NCI-H2171 (cell line): ENCODE measurements around the gene PCSK9.

Source experiments
- DNase-seq: peaks from one replicate; lab custom pipeline; 2025; lab: John Stamatoyannopoulos, UW

PCSK9 gene

DNA sequence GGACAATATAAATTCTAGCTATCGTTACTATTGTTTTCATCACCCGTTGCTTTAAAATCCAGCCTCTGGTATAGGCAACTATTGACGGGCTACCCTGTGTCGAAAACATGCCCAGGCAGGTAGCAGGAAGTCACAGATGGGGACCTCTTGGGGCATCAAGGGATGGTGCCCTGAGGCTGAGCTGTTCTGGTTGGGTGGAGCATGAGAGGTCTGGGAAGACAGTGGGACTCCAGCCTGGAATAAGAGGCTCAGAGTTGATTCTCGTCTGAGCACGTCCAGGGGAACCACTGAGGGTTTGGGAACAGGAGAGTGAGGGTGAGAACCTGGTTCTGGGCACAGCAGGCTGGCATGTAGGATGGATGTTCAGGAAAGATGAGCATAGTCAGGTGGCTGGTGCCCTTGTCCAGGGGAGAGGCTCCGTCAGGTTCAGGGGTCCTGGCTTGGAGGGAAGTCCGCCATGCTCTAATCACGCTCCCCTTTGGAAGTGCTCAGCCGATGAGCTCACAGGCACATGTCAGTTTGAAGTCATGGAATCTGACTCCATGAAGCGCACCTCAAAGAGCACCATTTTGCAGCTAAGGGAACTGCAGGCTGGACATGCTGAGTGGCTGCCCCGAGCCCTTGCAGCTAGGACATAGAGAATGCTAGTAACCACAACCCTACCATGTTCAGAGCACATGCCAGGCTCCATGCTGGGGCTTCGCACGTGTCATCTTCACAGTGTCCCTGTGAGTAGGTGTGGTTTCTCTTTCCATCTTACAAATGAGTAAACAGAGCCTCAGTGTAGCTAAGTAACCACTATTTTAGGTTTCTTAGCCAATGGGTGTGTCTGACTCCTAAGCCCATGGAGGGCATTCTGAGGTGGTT lies 21.0 kb downstream of the PCSK9 start:
- peak; percentile 34 for DNase-seq

DNA sequence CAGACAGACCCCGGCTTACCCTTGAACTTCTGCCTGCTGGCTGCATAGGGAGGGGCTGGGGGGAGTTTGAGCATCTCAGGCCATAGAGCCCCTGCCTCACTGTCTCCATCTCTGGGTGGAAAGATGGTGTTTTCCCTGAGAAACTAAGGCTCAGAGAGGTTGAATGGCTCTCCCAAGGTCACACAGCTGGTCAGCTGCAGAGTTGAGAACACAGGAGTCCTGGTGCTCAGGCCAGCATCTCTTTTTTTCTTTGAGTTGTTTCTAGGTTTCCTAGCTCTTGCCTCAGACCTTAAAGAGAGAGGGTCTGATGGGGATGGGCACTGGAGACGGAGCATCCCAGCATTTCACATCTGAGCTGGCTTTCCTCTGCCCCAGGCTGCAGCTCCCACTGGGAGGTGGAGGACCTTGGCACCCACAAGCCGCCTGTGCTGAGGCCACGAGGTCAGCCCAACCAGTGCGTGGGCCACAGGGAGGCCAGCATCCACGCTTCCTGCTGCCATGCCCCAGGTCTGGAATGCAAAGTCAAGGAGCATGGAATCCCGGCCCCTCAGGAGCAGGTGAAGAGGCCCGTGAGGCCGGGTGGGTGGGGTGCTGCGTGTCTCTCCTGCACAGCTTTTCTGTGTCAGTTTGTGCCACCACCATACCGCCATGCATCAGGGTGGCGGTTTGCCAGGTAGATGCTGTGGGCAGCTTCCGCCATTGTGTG lies 21.8 kb downstream of the PCSK9 start:
- no peak for DNase-seq

DNA sequence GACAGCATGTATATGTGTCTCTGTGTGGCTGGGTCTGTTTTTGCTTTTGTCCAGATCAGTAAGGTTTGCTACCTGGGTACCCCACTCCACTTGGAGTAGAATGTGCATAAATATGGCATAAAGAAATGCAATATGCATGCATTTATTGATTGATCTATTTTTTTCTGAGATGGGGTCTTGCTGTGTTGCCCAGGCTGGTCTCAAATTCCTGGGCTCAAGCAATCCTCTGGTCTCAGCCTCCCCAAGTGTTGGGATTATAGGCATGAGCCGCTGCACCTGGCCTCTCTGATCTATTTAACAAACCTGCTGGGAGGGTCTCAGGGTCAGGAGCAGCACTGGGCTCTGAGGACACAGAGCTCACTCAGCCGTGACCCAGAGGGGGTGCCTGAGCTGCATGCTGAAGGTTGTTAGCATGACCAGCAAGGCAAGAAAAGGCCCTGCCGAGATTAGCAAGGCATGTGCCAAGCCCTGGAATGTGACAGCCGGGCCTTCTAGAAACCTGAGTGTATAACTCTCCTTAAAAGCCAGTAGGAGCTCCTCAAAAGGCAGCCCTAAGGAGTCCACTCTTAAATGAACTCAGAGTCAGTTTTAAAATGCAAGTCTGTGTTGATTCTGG lies 22.5 kb downstream of the PCSK9 start:
- no peak for DNase-seq

DNA sequence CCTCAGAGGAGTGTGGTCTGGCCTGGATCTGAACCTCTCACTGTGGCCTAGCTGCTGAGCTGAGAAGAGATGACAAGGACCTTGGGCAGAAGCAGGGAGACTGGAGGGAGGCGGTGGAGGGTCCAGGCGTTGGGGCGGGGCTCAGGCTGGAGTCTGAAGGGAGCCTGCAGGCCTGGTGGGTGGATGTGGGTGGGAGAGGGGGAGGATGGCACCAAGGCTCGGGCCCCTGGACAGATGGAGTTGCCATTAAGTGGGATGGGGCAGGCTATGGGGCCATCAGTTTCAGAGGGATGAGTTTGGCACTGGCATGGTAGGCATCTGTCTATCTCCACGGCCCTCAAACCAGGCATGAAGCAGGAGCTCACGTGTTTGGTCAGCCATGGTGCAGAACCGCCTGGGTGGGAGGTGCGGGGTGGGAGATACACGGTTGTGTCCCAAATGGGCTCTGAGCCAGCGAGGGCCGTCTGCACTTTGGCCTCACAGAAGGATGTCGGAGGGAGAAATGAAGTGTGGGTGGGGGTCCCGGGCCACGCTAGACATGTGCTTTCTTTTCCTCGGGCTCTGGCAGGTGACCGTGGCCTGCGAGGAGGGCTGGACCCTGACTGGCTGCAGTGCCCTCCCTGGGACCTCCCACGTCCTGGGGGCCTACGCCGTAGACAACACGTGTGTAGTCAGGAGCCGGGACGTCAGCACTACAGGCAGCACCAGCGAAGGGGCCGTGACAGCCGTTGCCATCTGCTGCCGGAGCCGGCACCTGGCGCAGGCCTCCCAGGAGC lies 23.6 kb downstream of the PCSK9 start:
- DNase-seq, result peak; percentile 63

DNA sequence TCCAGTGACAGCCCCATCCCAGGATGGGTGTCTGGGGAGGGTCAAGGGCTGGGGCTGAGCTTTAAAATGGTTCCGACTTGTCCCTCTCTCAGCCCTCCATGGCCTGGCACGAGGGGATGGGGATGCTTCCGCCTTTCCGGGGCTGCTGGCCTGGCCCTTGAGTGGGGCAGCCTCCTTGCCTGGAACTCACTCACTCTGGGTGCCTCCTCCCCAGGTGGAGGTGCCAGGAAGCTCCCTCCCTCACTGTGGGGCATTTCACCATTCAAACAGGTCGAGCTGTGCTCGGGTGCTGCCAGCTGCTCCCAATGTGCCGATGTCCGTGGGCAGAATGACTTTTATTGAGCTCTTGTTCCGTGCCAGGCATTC lies 24.2 kb downstream of the PCSK9 start:
- DNase-seq, result no peak

DNA sequence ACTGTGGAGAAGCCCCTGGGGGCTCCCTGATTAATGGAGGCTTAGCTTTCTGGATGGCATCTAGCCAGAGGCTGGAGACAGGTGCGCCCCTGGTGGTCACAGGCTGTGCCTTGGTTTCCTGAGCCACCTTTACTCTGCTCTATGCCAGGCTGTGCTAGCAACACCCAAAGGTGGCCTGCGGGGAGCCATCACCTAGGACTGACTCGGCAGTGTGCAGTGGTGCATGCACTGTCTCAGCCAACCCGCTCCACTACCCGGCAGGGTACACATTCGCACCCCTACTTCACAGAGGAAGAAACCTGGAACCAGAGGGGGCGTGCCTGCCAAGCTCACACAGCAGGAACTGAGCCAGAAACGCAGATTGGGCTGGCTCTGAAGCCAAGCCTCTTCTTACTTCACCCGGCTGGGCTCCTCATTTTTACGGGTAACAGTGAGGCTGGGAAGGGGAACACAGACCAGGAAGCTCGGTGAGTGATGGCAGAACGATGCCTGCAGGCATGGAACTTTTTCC lies 24.8 kb downstream of the PCSK9 start:
- peak; percentile 76 for DNase-seq

DNA sequence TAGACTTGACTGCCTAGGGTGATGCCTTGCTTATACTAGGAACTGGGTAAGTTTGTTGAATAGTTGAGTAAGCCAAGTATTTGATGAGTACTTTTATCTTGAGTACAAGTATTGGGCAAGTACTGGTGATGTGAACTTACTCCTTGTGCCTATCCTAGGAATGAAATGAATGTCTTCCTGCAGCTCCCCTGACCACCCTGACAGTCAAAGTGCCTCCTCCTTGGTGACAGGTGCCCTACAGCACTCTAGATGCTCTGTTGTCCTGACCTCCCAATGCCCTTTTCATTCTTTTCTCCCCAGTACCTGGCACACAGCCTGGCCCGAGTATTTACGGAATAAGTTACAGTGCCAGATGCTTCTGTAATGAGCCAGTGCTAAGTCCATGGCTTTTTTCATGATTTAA lies 25.5 kb downstream of the PCSK9 start:
- DNase-seq, result peak; percentile 81

DNA sequence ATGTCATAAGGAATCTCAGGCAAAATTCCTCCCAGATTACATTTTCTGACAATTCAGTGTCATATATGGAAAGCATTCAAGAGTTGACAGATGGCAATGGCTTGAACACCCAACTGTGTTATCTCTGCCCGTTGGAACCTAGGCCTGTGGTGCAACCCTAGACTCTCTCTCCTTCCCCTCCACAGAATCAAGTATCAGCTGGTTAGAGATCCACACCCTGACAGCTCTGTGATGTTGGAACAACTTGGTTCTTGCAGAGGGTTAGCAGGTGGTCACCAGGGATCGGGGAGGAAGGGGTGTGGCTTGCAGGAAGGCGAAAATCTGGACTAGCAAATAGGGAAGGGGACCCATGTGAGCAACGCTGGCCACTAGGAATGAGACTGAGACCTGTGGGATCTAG lies 26.3 kb downstream of the PCSK9 start:
- DNase-seq, result peak; percentile 67

DNA sequence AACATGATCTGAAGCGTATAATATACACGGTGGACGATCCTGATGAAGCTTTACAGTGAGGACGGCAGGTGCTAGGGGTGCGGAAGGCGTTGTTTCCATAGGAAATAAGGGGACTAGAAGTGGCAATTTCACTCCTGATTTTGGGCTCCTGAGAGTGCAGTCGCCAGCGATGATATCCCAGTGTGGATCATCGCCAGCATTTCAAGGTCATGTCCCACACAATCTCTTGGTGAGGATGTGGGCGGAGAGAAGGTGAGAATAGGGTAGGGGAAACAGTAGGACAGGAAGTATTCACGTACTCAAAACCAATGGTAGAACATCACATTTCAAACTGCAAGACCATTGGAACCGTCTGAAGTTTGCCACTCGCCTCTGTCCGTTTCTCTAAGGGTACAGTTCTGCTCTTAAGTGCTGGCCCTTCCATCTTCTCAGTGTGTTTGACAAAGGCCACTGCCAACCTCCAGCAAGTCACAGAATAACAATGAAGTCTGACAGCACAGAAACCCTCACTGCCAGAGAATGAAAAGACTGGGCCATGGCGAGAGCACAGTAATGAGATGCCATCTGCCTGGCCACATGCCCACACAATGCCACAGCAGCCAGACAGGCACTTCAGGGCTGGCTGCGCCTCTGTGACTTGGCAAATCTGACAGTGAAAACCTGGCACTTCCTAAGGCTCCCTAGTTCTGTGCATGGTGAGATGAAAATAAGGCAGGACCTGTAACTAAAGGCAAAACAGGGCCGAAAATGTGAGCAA lies 27.9 kb downstream of the PCSK9 start:
- DNase-seq, result peak; percentile 59

DNA sequence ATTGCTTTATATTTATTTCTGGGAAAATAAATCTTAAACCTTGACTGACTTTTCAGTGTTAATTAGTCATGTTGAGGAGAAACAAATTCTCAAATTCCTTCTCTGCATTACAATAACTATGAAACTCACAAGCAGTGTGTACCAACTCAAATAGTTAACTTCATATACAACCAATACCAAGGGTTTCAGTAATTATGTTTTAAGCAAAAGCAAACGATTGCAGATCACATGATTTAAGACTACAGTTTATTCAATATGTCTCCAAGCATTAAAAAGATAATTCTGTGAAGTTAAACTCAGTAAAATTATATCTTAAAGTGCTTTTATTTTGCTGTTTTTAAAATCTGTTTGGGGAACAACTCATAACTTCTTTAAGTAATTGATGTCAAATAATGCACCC lies 28.6 kb downstream of the PCSK9 start:
- no peak for DNase-seq

DNA sequence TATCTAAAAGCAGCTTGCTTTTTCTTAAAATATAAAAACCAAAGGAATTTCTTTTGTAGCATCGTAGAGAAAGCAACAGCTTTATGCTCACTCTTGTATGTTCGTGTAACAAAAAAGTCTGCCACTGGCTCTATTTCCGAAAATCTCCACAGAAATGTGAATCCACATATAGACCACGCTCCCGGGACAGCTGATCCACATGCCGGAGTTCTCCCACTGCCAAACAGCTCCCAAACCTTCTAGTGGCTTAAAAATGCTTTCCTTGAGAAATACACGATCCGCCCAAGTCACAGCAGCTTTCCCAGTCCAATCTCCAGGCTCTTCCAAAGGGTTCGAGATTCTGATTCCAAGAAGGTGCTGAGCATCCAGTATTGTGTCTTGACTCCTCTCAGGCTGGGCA lies 29.3 kb downstream of the PCSK9 start:
- no peak for DNase-seq

DNA sequence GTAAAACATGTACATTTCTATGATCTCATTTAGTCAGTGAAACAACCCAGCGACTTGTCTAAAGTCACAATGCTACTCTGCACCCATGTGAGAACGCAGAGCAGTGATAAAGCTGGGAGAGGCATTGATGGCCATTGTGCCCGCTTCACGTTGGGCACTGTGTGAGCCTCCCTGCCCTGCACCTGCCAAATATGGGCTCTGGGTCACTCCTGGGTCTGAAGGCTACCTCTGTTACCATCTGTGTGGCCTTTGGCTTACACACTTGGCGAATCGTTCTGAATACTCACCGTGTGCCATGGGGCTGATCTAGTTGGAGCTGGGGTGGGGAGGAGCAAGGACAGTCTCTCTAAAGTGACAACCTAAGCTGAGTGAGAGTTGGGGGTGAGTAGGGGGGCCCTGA lies 29.9 kb downstream of the PCSK9 start:
- no peak for DNase-seq

DNA sequence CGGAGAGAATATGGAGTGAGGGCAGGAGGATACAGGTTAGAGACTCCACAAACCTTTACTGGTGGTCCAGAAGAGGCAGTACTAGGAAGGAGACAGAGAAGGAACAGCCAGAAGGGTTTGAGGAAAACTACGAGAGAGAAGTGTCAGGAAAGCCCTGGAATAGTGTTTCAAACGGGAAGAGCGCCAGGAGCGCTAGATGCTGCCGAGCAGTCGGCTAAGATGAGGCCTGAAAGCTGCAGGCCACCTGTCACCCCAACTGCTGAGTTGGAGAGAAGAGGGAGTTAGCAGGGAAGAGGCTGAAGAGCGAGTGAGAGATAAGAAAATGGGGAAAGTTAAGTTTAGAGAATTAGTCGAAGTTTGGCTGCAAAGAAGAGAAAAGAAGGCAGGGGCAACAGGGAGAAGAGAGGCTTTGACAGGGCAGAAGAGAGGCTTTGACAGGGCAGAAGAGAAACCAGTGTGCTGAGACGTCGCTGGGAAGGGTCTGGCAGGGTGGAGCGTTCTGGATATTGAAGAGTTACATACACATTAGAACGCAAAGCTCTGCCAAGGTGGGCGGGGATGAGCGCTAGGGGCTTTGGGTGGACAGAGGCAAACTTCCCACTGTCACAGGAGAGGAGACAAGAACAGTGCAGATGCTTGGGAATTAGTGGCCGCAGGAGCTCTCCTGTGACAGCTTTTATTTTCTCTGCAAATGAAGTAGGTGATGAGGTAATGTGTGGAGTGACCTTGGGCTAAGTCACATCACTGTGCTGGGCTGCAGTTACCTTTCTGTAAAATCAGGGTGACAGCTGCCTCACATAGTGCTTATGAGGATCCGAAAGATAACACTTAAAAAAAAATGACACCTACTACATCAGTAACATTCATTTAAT lies 31.2 kb downstream of the PCSK9 start:
- DNase-seq, result peak; percentile 72

DNA sequence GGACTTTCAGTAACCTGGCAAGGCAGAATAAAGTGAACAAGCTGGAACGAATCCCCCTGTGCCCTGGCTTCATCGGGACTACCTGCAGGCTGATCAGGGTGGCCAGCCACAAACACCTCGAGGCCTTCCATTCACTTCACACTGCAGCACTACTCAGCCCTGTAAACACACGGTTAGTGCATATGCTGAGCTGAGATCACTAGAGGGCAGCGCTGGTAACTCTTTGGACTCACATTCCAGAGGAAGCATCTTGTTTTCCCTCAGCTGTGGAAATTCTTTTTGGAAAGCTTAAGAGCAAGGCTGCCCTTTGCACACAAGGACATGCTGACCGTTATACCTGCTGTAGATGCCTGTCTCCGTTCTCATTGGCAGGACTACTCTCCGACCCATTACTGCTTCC lies 32.1 kb downstream of the PCSK9 start:
- peak; percentile 37 for DNase-seq

DNA sequence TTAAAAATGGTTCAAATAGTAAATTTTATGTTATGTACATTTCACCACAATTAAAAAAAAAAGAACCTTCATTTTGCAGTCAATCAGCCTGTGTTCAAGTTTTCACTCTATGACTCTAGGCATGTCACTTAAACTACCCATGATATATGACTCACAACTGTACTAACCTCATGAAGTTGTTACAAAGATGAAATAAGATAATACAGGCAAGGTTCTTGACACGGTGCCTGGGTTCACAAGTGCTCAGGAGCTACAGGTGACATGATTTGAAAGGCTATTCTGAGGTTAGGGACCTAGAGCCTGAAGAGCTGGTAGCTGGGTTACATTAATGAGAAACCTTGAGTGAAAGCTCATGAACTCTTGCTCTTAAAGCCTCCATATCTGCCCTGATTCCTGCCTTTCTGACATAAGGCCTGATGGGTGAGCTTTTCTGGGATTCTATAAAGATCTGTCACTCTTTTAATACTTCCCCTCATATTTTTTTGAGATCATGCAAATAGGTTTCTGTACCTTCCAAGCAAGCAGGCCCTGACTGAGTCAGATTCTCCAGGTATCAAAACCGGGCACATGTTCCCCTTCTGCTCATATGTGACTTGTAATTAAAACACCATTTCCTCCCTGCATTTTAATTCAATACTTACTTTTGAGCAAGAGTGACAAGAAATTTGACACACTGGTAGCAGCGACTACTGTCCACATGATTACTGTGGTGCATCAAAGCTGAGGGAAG lies 34.0 kb downstream of the PCSK9 start:
- DNase-seq, result no peak

DNA sequence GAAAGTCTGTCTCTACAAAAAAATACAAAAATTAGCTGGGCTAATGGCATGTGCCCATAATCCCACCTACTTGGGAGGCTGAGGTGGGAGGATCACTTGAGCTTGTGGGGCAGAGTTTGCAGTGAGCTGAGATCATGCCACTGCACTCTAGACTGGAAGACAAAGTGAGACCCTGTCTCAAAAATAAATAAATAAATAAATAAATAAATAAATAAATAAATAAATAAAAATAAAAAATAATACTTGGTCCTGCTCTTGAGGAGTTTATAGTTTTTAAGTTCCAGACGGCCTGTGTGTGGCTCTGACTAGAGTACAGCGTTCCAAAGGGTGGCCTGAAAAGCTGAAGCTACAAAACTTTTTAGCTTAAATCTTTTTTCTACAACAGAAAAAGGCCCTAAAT lies 35.1 kb downstream of the PCSK9 start:
- no peak for DNase-seq

DNA sequence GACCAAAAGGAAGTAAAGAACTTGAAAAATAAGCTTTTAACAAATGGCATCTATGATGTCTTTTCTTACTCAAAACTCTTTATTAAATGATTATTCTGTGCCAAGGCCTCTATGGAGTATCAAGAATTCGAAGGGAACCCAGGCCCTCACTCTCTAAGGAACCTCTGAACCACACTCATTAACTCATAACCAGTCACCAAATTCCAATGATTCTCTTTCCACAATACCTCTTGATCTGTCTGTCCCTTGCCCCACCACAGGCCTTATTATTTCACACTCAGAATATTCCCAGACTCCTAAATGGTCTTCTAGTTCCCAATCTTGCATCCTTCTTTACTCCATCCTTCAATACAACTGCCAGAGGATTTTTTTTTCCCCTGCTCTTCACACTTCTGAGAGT lies 37.0 kb downstream of the PCSK9 start:
- no peak for DNase-seq

DNA sequence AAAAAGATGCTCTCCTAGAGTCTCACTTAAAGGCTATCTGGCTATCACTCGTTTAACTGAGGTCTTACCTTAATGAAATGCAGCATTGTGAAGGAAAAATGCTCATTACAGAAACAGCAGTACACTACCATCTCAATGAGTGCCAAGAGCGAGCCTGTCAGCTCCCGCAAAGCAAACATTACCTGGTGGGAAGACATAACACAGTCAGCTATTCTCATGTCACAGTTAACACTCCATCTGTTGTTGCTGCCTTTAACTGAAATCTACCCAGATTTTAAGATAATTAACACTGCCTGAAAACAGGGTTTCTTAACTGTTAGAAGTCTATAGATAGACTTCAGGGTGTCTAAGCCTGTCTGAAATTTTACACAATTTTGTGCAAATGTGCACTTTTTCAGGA lies 39.1 kb downstream of the PCSK9 start:
- peak; percentile 50 for DNase-seq

DNA sequence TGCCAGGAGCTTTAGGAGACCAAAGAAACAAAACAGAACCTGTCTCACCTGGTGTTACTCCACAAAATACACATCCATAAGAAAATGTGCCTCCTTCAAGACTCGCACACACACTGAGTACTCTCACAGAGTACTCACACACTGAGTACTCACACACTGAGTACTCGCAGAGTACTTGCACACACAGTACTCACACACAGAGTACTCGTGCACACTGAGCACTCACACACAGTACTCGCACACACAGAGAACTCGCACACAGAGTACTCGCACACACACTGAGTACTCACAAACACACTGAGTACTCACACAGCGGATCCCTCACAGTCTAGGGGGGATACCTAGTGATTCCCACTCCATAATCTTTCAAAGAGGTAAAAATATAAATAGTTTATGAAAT lies 40.3 kb downstream of the PCSK9 start:
- DNase-seq, result no peak
